GM23338 (cell line): ENCODE measurements around the gene LRRC25. TPM values are rescaled to one million over a fixed set of nuclear protein-coding genes. Genes with fewer than 3 reads are reported as not detected.

Source experiments
- ATAC-seq: fragments of 200-7000 bp; cut with Tn5 transposase; 3 replicates; pipeline ENCODE4 v1.9.1; 2020
- DNase-seq: peaks from one replicate; pipeline ENCODE4 v3.0.0-alpha.2; 2015; ENCODE audit warnings: low spot score
- H2AFZ ChIP-seq: fragments of 200-600 bp; sonication (generic); 2 replicates; pipeline ENCODE4 v1.8.0; 2016; ENCODE audit warnings: antibody characterized with exemption, mild to moderate bottlenecking, moderate library complexity
- H3F3A ChIP-seq: fragments of 200-600 bp; sonication (generic); replicated peaks from 2 replicates; pipeline ENCODE4 v1.8.0; 2017; ENCODE audit warnings: antibody characterized with exemption, mixed run types, low read depth
- H3K27ac ChIP-seq: fragments of 200-600 bp; sonication (generic); 2 replicates; pipeline ENCODE4 v1.6.1; 2016; ENCODE audit warnings: low read depth
- H3K27me3 ChIP-seq: fragments of 200-600 bp; sonication (generic); 2 replicates; pipeline ENCODE4 v1.8.0; 2016; ENCODE audit warnings: mild to moderate bottlenecking, mixed run types, moderate library complexity; ENCODE audit not compliant: insufficient read depth
- H3K36me3 ChIP-seq: fragments of 200-600 bp; sonication (generic); 2 replicates; pipeline ENCODE4 v1.8.0; 2016; ENCODE audit warnings: mild to moderate bottlenecking; ENCODE audit not compliant: insufficient read depth
- H3K4me1 ChIP-seq: fragments of 200-600 bp; sonication (generic); 2 replicates; pipeline ENCODE4 v1.8.0; 2016; ENCODE audit warnings: mild to moderate bottlenecking, moderate library complexity; ENCODE audit not compliant: insufficient read depth
- H3K4me2 ChIP-seq: fragments of 200-600 bp; sonication (generic); 2 replicates; pipeline ENCODE4 v1.7.1; 2017; ENCODE audit warnings: mixed run types
- H3K4me3 ChIP-seq: fragments of 200-600 bp; sonication (generic); 2 replicates; pipeline ENCODE4 v1.6.1; 2016; ENCODE audit warnings: mixed run types
- H3K79me2 ChIP-seq: fragments of 200-600 bp; sonication (generic); replicated peaks from 2 replicates; pipeline ENCODE4 v1.8.0; 2017; ENCODE audit warnings: mild to moderate bottlenecking; ENCODE audit not compliant: insufficient read depth
- H3K9me2 ChIP-seq: fragments of 200-600 bp; sonication (generic); 2 replicates; pipeline ENCODE4 v1.8.0; 2017; ENCODE audit not compliant: insufficient read depth
- H4K20me1 ChIP-seq: fragments of 200-600 bp; sonication (generic); replicated peaks from 2 replicates; pipeline ENCODE4 v1.8.0; 2017; ENCODE audit warnings: mild to moderate bottlenecking; ENCODE audit not compliant: insufficient read depth
- H3K27ac Mint-ChIP-seq: 2 replicates; pipeline ENCODE4 v1.8.0; 2020; ENCODE audit warnings: inconsistent platforms, mild to moderate bottlenecking, moderate library complexity, mixed read lengths
- H3K27me3 Mint-ChIP-seq: 3 replicates; pipeline ENCODE4 v1.8.0; 2022; ENCODE audit warnings: low read depth, mild to moderate bottlenecking, moderate library complexity, mixed read lengths, inconsistent platforms; ENCODE audit not compliant: insufficient read depth, poor library complexity
- H3K36me3 Mint-ChIP-seq: 3 replicates; pipeline ENCODE4 v1.8.0; 2021; ENCODE audit warnings: low read depth, mild to moderate bottlenecking, inconsistent platforms, moderate library complexity, mixed read lengths
- H3K4me1 Mint-ChIP-seq: 3 replicates; pipeline ENCODE4 v1.8.0; 2020; ENCODE audit warnings: mild to moderate bottlenecking, inconsistent platforms, mixed read lengths
- H3K4me3 Mint-ChIP-seq: 3 replicates; pipeline ENCODE4 v1.8.0; 2021; ENCODE audit warnings: moderate library complexity, mild to moderate bottlenecking, inconsistent platforms, mixed read lengths
- H3K9me3 Mint-ChIP-seq: 3 replicates; pipeline ENCODE4 v1.8.0; 2020; ENCODE audit warnings: moderate library complexity, mild to moderate bottlenecking, inconsistent platforms, mixed read lengths
- ETS1 ChIP-seq: IDR thresholded peaks from 2 replicates; pipeline ENCODE4 v1.6.1; 2016; ENCODE audit warnings: antibody characterized with exemption
- EZH2phosphoT487 ChIP-seq: fragments of 200-600 bp; sonication (generic); IDR thresholded peaks from one replicate; pipeline ENCODE4 v1.8.1; 2018; ENCODE audit warnings: antibody characterized with exemption; ENCODE audit not compliant: unreplicated experiment
- JUNB ChIP-seq: IDR thresholded peaks from one replicate; pipeline ENCODE4 v1.6.1; 2016; ENCODE audit warnings: antibody characterized with exemption; ENCODE audit not compliant: unreplicated experiment
- NANOG ChIP-seq: IDR thresholded peaks from 2 replicates; pipeline ENCODE4 v1.6.1; 2016; ENCODE audit warnings: antibody characterized with exemption, borderline replicate concordance
- POLR2AphosphoS5 ChIP-seq: IDR thresholded peaks from 2 replicates; pipeline ENCODE4 v1.6.1; 2016; ENCODE audit warnings: antibody characterized with exemption, low read depth
- ZNF114 ChIP-seq: fragments of 250-450 bp; sonication (Bioruptor Pico); IDR thresholded peaks from 2 replicates; pipeline ENCODE4 v1.5.0; 2020; ENCODE audit warnings: mild to moderate bottlenecking, moderate library complexity
- polyA plus RNA-seq: library from polyadenylated mRNA; unstranded; fragments of >200 nt; fragmentation: Nextera tagmentation; extraction: Ambion mirVana; gene quantifications from 2 replicates; pipeline ENCODE4 v1.2.1, GENCODE V29; 2016
- total RNA-seq: library from RNA; depleted of rRNA; stranded (reverse); fragments of >200 nt; shearing (Covaris generic); gene quantifications from 2 replicates; pipeline ENCODE4 v1.2.3, GENCODE V29; 2014
- TF ChIP-seq, protein P1 (sequence below): IDR thresholded peaks from one replicate; pipeline ENCODE4 v1.6.1; 2018; ENCODE audit warnings: antibody characterized with exemption; ENCODE audit not compliant: unreplicated experiment
- TF ChIP-seq, protein P2 (sequence below): fragments of 250-450 bp; sonication (Bioruptor Pico); IDR thresholded peaks from 2 replicates; pipeline ENCODE4 v1.5.0; 2020; ENCODE audit warnings: mild to moderate bottlenecking, moderate library complexity

LRRC25 gene
- total and polyA plus RNA-seq, 2 experiments from 2014 or later: 0.17 to 0.24 TPM

- TF ChIP-seq POLR2AphosphoS5: peak; percentile 22; the same call in 1 of the 2 replicates
- TF ChIP-seq ETS1: no peak
- 0 out of 2 replicates have a peak overlapping the region, but pooled peaks have one; percentile 13 for H3K27ac Mint-ChIP-seq
- H3K79me2 ChIP-seq: no peaks in the 10 kb centered on the region
- peak overlapping the region; percentile 79 for H3K4me3 ChIP-seq
- H3K4me3 Mint-ChIP-seq: peak overlapping the region; percentile 78
- H3K27me3 ChIP-seq: no peaks in the 10 kb centered on the region
- H3K4me1 Mint-ChIP-seq: peaks cover 35% of the 10 kb centered on the region
- peaks cover 34% of the 10 kb centered on the region for H3K4me1 ChIP-seq
- no peaks in the 10 kb centered on the region for H3K9me2 ChIP-seq
- peak overlapping the region; percentile 52; the same call in 1 of the 2 replicates for H2AFZ ChIP-seq
- peak overlapping the region; percentile 81 for H3K4me2 ChIP-seq
- peaks cover 33% of the 10 kb centered on the region; the same call in 1 of the 2 replicates for H3F3A ChIP-seq
- H3K27ac ChIP-seq: no peak overlapping the region
- peak; percentile 47 for ATAC-seq
- DNase-seq: peak; percentile 96
- peaks cover 31% of the 10 kb centered on the region for H3K27me3 Mint-ChIP-seq
- H3K9me3 Mint-ChIP-seq: no peaks in the 10 kb centered on the region
- peaks cover 18% of the 10 kb centered on the region for H3K36me3 Mint-ChIP-seq
- H3K36me3 ChIP-seq: no peaks in the 10 kb centered on the region
- H4K20me1 ChIP-seq: peaks cover 3% of the 10 kb centered on the region
Observed at GRCh38 chr19:18436671-18437490, 39.5 kb upstream of the LRRC25 start.

DNA sequence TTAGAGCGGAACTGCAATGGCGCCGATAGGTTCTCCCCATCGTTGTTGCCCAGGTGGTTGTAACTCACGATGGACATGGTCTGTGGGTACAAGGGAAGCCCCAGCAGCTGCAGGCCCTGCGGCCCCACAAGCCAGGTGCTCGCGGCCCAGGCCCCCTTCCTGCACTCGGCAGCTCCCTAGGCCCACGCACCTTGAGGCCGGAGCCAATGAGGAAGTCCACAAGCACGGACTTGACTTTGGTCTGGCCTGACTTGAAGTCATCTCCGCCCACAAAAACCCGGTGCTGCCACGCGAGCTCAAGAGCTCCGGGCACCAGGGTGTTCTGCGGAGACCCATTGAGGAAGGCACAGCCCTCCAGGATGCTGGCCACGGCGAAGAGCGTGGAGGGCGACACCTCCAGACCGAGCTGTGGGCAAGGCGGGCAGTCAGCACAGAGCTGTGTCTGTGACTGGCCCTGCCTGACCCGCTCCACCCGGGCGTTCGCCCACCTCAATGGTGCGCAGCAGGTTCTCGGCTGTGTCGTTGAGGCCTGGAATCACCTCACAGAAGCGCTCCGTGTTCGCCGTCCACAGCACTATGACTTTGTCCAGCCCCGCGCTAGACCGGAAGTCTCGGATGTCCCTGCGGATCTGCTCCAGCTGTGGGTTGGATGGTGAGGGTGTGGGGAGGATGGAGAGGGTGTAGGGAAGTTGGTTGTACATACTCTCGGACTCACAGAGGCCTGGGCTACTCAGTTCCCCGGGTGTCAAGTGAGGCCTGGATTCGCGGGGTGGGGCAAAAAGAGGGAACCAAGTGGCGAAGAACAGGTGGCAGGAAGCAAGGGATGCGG is 38.6 kb upstream of the LRRC25 start:
- peaks cover 40% of the 10 kb centered on the region for H3K4me1 ChIP-seq
- no peak overlapping the region for H3K27ac ChIP-seq
- no peak for DNase-seq
- H3K4me2 ChIP-seq: peak overlapping the region; percentile 81; the same call in 1 of the 2 replicates
- Mint-ChIP-seq H3K27ac (0 out of 2 replicates have a peak overlapping the region, but pooled peaks have one; percentile 13), H3K4me3 (peak overlapping the region; percentile 78), H3K36me3 (peaks cover 18% of the 10 kb centered on the region), H3K27me3 (peaks cover 31% of the 10 kb centered on the region), H3K9me3 (no peaks in the 10 kb centered on the region), H3K4me1 (peaks cover 35% of the 10 kb centered on the region)
- no peaks in the 10 kb centered on the region for H3K79me2 ChIP-seq
- no peaks in the 10 kb centered on the region for H3K27me3 ChIP-seq
- peak overlapping the region; percentile 79 for H3K4me3 ChIP-seq
- H3F3A ChIP-seq: peaks cover 33% of the 10 kb centered on the region; the same call in 1 of the 2 replicates
- no peak for ATAC-seq
- H3K9me2 ChIP-seq: no peaks in the 10 kb centered on the region
- H3K36me3 ChIP-seq: no peaks in the 10 kb centered on the region
- peaks cover 3% of the 10 kb centered on the region for H4K20me1 ChIP-seq
- no peak overlapping the region for H2AFZ ChIP-seq
- TF ChIP-seq JUNB (no peak), EZH2phosphoT487 (no peak), ZNF114 (no peak), NANOG (no peak)
- TF ChIP-seq, protein P1, sequence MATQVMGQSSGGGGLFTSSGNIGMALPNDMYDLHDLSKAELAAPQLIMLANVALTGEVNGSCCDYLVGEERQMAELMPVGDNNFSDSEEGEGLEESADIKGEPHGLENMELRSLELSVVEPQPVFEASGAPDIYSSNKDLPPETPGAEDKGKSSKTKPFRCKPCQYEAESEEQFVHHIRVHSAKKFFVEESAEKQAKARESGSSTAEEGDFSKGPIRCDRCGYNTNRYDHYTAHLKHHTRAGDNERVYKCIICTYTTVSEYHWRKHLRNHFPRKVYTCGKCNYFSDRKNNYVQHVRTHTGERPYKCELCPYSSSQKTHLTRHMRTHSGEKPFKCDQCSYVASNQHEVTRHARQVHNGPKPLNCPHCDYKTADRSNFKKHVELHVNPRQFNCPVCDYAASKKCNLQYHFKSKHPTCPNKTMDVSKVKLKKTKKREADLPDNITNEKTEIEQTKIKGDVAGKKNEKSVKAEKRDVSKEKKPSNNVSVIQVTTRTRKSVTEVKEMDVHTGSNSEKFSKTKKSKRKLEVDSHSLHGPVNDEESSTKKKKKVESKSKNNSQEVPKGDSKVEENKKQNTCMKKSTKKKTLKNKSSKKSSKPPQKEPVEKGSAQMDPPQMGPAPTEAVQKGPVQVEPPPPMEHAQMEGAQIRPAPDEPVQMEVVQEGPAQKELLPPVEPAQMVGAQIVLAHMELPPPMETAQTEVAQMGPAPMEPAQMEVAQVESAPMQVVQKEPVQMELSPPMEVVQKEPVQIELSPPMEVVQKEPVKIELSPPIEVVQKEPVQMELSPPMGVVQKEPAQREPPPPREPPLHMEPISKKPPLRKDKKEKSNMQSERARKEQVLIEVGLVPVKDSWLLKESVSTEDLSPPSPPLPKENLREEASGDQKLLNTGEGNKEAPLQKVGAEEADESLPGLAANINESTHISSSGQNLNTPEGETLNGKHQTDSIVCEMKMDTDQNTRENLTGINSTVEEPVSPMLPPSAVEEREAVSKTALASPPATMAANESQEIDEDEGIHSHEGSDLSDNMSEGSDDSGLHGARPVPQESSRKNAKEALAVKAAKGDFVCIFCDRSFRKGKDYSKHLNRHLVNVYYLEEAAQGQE: no peak
- TF ChIP-seq, protein P2, sequence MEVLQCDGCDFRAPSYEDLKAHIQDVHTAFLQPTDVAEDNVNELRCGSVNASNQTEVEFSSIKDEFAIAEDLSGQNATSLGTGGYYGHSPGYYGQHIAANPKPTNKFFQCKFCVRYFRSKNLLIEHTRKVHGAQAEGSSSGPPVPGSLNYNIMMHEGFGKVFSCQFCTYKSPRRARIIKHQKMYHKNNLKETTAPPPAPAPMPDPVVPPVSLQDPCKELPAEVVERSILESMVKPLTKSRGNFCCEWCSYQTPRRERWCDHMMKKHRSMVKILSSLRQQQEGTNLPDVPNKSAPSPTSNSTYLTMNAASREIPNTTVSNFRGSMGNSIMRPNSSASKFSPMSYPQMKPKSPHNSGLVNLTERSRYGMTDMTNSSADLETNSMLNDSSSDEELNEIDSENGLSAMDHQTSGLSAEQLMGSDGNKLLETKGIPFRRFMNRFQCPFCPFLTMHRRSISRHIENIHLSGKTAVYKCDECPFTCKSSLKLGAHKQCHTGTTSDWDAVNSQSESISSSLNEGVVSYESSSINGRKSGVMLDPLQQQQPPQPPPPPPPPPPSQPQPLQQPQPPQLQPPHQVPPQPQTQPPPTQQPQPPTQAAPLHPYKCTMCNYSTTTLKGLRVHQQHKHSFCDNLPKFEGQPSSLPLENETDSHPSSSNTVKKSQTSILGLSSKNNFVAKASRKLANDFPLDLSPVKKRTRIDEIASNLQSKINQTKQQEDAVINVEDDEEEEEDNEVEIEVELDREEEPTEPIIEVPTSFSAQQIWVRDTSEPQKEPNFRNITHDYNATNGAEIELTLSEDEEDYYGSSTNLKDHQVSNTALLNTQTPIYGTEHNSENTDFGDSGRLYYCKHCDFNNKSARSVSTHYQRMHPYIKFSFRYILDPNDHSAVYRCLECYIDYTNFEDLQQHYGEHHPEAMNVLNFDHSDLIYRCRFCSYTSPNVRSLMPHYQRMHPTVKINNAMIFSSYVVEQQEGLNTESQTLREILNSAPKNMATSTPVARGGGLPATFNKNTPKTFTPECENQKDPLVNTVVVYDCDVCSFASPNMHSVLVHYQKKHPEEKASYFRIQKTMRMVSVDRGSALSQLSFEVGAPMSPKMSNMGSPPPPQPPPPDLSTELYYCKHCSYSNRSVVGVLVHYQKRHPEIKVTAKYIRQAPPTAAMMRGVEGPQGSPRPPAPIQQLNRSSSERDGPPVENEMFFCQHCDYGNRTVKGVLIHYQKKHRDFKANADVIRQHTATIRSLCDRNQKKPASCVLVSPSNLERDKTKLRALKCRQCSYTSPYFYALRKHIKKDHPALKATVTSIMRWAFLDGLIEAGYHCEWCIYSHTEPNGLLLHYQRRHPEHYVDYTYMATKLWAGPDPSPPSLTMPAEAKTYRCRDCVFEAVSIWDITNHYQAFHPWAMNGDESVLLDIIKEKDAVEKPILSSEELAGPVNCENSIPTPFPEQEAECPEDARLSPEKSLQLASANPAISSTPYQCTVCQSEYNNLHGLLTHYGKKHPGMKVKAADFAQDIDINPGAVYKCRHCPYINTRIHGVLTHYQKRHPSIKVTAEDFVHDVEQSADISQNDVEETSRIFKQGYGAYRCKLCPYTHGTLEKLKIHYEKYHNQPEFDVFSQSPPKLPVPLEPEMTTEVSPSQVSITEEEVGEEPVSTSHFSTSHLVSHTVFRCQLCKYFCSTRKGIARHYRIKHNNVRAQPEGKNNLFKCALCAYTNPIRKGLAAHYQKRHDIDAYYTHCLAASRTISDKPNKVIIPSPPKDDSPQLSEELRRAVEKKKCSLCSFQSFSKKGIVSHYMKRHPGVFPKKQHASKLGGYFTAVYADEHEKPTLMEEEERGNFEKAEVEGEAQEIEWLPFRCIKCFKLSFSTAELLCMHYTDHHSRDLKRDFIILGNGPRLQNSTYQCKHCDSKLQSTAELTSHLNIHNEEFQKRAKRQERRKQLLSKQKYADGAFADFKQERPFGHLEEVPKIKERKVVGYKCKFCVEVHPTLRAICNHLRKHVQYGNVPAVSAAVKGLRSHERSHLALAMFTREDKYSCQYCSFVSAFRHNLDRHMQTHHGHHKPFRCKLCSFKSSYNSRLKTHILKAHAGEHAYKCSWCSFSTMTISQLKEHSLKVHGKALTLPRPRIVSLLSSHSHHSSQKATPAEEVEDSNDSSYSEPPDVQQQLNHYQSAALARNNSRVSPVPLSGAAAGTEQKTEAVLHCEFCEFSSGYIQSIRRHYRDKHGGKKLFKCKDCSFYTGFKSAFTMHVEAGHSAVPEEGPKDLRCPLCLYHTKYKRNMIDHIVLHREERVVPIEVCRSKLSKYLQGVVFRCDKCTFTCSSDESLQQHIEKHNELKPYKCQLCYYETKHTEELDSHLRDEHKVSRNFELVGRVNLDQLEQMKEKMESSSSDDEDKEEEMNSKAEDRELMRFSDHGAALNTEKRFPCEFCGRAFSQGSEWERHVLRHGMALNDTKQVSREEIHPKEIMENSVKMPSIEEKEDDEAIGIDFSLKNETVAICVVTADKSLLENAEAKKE (CRISPR knock-in tag): no peak
